Cardiac septum (tissue), 1 donor: ENCODE measurements around the gene GP1BB. TPM values are rescaled to one million over a fixed set of nuclear protein-coding genes. Genes with fewer than 3 reads are reported as not detected.
"Not testable (repeated sequence)": the region's sequence is repeated elsewhere in the genome, so short reads cannot be mapped to it uniquely, and the experiment has no call there.

Source experiments
- DNase-seq: peaks from one replicate; pipeline ENCODE4 v3.0.0-alpha.2; 2020; ENCODE audit warnings: low spot score
- intact Hi-C: fragments of 100-400 bp; cut with DNase I; formaldehyde crosslinking; loops from one replicate; pipeline ENCODE4 v1.14.0; 2022
- total RNA-seq: library from RNA; stranded (reverse); fragmentation: NEBNext Ultra II Directional; extraction: Animal tissue kit (Norgen Biotek cat#: 25700); gene quantifications from one replicate; pipeline ENCODE4 v1.2.1, GENCODE V29; 2021
- donor health status: DM: no; HTN: no; CAD: no.

GP1BB gene
- total RNA-seq, 1 donor from 2014 or later: 5.5 TPM

- intact Hi-C loops: no loop called here
Observed at GRCh38 chr22:19691721-19692341, 31.5 kb upstream of the GP1BB start.

GRCh38 chr22:19693581-19693980 is 29.8 kb upstream of the GP1BB start:
- no peak for DNase-seq
- intact Hi-C loops: no loop called here

More at GRCh38 chr22:19691721-19692341, 31.5 kb upstream of the GP1BB start:
- no peak for DNase-seq

- intact Hi-C loops: no loop called here
- DNase-seq: no peak
Observed at GRCh38 chr22:19693981-19694670, 29.2 kb upstream of the GP1BB start.

DNA sequence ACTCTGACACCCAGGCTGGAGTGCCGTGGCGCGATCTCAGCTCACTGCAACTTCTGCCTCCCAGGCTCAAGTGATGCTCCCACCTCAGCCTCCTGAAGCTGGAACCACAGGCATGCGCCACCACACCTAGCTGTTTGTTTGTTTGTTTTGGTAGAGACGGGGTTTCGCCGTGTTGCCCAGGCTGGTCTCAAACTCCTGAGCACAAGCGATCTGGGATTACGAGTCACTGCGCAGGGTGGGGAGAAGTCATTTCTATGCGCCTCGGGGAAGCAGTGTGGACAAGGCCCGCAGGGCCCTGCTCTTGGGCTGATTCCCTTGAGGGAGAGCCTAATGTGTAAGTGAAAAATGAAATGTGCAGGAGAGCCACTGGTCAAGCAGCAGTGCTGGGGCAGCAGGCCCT is 28.6 kb upstream of the GP1BB start:
- no peak for DNase-seq
- intact Hi-C loops: no loop called here

DNA sequence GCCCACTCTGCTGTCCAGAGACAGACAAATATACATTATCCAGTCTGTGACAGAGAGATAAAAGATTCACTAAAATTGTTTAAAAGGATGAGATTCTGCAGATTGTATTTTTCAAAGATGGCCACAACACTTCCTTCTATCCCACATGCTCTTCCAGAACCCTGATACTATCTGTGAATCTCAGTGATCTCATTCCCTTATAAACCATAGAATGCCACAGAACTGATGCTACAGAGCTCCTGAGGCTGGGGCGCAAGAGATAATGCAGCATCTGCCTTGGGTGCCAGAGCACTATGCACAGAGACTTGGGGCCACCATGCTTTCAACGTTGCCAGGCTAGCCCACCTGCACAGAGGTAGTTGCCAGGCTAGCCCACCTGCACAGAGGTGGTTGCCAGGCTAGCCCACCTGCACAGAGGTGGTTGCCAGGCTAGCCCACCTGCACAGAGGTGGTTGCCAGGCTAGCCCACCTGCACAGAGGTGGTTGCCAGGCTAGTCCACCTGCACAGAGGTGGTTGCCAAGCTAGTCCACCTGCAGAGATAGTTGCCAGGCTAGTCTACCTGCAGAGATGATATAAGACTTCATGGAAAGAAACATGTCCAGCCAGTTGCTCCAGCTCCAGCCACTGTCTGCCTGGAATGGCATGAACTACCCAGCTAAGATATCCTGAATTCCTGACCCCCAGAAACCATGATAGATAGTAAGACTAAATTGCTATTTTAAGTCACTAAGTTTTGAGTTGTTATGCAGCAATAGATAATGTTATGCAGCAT is 26.6 kb upstream of the GP1BB start:
- intact Hi-C loops: no loop called here
- DNase-seq: no peak

DNA sequence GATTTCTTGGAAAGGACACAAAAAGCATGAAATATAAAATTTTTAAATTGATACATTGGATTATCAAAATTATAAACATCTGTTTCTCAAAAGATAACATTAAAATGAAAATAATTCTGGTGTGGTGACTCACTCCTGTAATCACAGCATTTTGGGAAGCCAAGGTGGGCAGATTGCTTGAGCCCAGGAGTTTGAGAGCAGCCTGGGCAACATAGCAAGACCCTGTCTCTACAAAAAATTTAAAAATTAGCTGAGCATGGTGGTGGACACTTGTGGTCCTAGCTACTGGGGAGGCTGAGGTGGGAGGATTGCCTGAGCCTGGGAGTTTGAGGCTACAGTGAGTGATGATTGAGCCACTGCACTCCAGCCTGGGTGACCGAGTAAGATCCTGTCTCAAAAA is 25.5 kb upstream of the GP1BB start:
- intact Hi-C loops, DNase-seq: not testable (repeated sequence)

DNA sequence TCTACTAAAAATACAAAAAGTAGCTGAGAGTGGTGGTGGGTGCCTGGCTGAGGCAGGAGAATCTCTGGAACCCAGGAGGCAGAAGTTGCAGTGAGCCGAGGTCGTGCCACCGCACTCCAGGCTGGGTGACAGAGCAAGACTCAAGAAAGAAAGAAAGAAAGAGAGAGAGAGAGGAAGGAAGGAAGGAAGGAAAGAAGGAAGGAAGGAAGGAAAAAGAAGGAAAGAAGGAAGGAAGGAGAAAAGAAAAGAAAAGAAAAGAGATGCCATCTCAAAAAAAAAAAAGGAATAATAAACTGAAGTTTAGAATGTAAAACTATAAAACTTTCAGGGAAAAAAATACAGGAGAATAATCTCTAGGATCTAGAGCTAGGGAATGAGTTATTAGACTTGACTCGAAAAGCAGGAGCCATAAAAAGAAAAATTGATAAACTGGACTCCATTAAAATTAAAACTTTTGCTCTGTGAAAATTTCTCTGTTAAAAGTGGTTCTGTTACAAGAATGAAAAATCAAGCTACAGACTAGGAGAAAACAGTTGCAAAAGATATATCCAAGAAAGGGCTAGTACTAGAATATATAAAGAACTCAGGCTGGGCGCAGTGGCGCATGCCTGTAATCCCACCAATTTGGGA is 22.4 kb upstream of the GP1BB start:
- intact Hi-C loops: no loop called here
- no peak for DNase-seq

- no peak for DNase-seq
- intact Hi-C loops: no loop called here
Observed at GRCh38 chr22:19701420-19702145, 21.8 kb upstream of the GP1BB start.

DNA sequence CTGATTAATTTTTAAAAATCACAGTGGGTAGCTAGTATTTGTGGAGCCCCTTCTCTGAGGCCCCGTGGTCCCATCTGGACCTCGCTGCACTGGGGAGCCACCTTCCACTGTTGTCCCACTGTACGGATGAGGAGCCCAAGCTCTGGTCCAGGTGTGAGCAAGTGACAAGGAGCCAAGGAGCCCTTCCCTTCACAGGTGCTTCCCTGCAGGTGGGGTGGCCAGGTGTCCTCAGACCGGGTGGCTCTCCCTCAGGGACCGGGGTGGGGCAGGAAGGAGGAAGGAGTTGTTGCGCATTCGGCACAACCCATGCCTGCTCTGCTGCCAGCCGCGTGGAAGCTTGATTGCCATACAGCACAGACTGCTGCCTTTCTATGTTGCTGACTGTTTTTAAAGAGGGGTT is 19.5 kb upstream of the GP1BB start:
- DNase-seq: no peak

DNA sequence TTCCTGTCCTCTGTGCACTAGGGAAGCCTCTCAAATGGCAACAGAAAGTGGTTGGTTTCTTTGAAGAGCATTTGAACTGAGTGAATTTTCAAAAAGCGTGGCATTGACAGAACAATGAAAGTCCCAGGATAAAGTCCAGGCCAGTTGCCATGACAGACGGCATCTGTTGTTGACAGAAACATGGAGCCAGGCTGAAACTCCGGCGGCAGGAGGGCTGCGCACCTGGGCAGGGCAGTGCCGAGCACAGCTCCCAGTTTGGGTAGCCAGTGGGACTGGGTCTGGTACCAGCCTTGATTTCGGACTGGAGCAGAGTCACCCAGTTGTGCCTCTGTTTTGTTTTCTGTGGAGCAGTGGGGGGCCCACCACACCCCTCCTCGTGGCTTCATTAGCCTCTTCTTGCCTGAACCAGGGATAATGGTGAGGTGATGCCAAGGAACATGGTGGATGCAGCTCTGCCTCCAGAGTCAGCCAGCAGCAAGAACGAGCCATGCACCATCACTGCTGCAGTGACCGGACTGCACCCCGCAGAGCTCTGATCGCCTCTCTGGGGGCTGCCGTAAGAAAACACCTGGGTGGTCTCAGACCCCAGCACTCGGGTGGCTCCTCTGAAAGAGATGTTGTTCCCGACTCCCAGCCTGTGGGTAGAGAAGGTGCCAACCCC is 18.9 kb upstream of the GP1BB start:
- no peak for DNase-seq
- intact Hi-C loops: no loop called here

More for the DNA sequence above, 19.5 kb upstream of the GP1BB start:
- intact Hi-C loops: no loop called here

- DNase-seq: no peak
- intact Hi-C loops: no loop called here
Observed at GRCh38 chr22:19705181-19705934, 18.0 kb upstream of the GP1BB start.

GRCh38 chr22:19706661-19707151 is 16.6 kb upstream of the GP1BB start:
- intact Hi-C loops: no loop called here
- no peak for DNase-seq

GRCh38 chr22:19707347-19708290 is 15.7 kb upstream of the GP1BB start:
- DNase-seq: no peak
- intact Hi-C loops: no loop called here

- intact Hi-C loops: no loop called here
- peak; percentile 68 for DNase-seq
Observed at GRCh38 chr22:19708321-19709011, 14.9 kb upstream of the GP1BB start.

DNA sequence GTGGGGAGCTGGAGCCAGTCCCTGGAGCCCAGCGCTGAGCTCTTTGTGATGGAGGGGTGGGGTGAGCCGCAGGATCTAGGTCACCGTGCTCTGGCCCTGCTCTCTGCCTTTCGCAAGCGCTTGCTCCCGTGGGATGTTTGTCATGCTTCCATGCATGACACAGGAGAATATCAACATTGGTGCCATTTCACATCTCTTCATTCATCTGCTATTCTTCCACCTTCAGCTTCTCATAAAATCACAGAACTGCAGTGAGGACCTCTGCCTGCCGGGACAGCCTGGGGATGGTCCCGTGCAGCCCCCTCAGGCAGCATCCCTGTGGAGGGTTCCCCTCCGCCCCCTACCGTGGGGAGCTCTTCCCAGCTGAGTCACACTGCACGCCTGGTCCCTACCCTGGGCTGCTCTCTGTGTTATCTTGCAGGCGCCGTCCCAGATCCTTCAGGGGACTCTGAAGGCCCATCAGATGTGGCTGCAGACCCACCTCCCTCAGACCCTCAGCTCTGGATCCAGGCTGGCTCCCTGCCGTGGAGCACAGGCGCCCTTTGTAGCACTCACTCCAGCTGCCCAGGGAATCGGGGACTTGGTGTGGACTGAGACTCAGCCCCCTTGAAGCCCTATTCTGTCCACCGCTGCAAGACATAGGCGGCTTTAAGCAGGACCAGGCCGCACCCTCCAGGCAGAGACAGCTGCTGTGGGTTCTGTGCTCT is 14.1 kb upstream of the GP1BB start:
- DNase-seq: peak; percentile 68
- intact Hi-C loops: no loop called here
